Activated CD8-positive, alpha-beta memory T cell treated with anti-CD3 and anti-CD28 coated beads for 24 hours (primary cell): ENCODE measurements around the gene AGPAT1.
"Not testable (repeated sequence)": the region's sequence is repeated elsewhere in the genome, so short reads cannot be mapped to it uniquely, and the experiment has no call there.

ENCODE experiments used
- DNase-seq: peaks from one replicate; pipeline ENCODE4 v3.0.0-alpha.2; 2020

AGPAT1 gene

DNA sequence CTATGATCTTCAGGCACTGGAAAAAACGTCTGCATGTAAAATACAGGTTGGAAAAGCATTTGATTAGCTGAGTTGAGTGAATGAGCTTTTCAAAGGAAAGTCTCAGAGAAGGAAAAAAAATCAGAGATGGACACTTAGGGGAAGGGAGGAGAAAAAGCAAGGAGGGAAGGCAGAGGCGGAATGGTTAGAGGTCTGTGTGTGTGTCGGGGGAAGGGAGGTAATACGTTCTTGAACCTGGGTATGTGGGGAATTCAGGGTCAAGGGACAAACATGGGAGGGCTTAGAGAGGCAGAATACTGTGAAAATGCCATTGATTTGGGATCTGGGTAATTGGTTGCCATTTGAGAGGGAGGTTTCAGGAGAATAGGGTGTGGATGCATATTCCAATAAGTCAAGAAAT lies 29.2 kb downstream of the AGPAT1 start:
- no peak for DNase-seq

DNA sequence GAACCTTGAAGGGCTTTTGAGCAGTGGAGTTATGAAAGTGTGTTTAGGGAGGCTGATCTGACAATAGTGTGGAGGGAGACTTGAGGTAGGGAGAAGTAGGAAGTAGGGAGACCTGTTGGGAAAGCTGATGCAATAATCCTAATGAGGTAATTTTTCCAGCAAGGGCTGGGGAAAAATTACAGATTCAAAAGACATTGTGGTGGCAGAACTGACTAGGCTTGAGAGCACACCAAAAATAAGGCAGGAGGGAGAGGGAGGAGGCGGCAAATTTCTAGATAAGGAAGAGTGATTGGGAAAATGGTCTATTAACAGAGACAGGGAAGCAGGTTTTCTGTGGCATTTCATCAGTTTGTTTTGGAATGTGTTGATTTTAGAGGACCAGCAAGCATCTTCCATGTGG lies 29.6 kb downstream of the AGPAT1 start:
- no peak for DNase-seq

- not testable (repeated sequence) for DNase-seq
Observed at GRCh38 chr6:32144238-32144637, 31.6 kb downstream of the AGPAT1 start.

GRCh38 chr6:32140420-32141046 lies 35.4 kb downstream of the AGPAT1 start:
- no peak for DNase-seq

DNA sequence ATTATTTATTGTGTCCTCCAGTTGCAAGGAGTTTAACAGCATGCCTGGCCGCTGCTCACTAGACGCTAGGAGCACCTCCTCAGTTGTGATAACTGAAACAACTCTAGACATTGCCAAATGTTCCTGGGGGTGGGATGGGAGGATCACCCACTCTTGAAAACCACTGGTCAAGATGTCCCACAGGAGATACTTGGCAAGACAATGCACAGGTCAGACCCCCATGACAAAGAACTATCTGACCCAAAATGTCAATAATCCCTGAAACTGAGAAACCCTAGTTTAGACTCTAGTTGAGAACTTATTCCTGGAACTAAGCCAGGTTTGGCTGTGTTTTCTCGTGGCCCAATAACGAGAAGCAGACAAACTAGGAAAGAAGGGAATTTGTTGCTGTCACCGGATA lies 36.3 kb downstream of the AGPAT1 start:
- DNase-seq, result no peak

GRCh38 chr6:32137454-32137853 lies 38.4 kb downstream of the AGPAT1 start:
- DNase-seq, result no peak

DNA sequence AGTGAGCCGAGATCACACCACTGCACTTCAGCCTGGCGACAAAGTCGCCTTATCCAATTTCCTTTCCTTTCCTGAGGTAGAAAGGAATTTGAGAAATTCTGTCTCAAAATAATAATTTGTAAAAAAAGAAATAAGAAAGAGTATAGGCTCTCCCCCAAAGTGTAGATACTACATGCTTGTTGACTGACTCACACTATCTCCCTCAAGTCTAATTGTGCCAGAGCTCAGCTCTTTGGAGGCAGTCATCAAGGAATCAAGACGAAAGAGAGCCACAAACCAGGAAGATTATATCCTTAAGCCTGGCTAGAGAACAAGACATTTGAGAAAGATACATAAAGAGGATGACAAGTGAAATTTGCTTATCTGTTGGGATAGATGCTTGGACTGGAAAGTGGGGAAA lies 42.1 kb downstream of the AGPAT1 start:
- no peak for DNase-seq

GRCh38 chr6:32132110-32132509 lies 43.8 kb downstream of the AGPAT1 start:
- no peak for DNase-seq

GRCh38 chr6:32131439-32131948 lies 44.4 kb downstream of the AGPAT1 start:
- DNase-seq, result no peak

GRCh38 chr6:32129297-32130088 lies 46.4 kb downstream of the AGPAT1 start:
- DNase-seq, result peak; percentile 59

GRCh38 chr6:32128751-32129296 lies 47.1 kb downstream of the AGPAT1 start:
- peak; percentile 56 for DNase-seq

DNA sequence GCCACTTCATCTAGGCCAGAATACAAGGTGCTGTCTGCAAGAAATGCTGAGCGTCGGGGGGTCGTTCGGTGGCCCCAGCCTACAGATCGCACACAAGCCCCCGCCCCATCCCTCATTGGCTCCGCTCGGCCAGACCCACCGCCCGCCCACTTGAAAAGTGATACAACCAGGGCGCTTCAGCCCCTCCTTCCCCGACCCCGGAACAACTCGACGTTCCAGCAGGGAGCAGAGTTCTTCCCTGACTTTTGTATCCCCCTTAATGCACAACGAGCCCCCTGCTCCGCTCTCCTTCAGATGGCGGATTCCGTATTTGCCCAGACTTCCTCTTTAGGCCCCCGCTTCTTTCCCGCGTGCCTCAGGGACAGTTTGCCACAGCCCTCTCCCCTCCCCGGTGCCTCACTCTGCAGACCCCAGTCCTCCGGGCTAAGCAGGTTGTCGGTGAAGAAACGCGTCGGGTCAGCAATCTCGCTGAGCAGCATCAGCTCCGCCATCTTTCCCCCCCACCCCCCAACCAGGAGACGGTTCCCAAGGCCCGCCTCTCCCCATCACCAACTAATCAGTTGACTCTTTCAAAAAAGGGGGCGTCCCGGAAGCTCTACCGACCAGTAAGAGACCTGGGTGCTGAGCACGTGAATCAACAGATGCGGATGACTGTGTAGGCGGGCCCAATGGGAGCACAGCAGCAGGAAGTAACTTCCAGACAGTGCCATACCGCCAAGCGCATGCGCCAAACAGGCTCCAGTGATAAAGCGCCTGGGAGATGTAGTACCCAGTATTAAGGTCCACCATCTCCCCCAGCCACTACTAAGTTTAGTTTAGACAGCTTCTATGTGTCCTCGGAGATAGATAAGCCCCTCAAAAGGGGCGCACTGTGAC lies 47.9 kb downstream of the AGPAT1 start, which contains the start of gene ATF6B:
ATF6B (minus strand) TSS at position 530 of the 876 bp plus-strand sequence; CDS start at position 491, 39 bp downstream.
- DNase-seq, result peak; percentile 93

- DNase-seq, result peak; percentile 56
Observed at GRCh38 chr6:32127409-32127716, 48.5 kb downstream of the AGPAT1 start.

DNA sequence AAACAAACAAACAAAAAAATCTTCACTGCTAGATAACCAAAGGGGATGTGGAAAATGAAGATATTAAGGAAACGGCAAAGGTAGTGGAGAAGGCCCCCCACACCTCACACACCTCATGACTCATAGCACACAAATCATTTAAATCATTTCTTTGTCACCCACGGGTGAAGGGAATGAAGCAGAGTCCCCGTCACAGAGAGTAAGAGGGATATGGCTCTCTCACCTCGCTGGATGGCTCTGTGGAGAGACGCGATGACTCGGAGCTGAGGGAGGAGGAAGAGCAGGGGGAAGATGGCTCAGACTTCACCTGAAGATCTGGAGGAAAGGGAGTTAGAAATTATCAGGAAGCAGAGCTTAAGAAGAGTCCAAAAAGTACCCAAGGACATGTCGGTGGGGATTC lies 49.0 kb downstream of the AGPAT1 start:
- no peak for DNase-seq

DNA sequence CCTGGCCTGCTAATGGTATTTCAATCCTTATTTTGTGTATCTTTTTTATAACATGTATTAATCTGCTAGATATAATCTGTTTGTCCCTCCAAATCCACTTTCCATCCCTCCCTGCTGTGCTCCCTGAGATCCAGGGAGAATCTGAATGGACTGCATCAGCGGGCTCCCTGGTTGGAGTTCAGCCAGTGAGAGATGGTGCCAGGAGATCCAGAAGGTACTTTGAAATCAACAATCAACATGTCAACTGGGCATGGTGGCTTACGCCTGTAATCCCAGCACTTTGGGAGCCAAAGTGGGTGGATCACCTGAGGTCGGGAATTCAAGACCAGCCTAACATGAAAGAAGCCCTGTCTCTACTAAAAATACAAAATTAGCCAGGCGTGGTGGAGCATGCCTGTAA lies 52.2 kb downstream of the AGPAT1 start:
- no peak for DNase-seq

- DNase-seq, result no peak
Observed at GRCh38 chr6:32120573-32121059, 55.3 kb downstream of the AGPAT1 start.

DNA sequence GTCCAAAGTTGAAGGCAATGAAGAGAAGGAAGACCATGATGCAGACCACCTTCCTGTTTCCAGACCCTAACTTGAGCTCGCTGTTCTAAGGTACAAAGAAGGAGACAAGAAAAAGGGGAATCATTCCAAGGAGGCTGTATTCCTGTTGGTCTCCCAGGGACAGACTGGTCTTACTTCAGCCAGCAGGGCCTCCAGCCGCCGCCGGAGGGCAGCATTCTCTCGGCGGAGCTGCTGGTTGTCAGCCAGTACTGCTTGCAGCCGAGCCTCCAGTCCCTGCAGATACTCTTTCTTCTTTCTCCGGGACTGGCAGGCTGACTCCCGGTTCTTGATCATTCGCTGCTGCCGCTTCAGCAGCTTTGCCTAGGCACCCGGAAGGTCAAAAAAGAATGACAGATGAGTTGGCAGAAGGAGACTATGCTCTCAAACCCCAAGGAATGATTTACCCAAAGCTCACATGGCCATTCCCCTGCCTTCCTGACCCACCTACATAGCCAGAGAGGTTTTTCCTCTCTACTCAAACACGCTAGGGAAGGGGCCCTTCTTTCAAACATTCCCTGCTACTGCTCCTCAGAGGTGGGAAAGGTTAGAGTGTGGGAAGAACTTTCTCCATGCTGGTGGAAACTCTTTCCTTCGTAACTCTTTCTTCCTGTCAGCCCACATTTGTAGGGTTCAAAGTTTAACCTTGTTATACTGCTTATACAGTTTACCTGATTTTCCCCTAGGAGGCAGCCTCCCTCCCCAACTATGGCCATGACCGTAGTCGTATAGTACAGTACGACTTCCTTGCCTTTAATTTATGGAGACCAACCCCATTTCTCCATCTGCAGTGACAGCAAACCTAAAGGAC lies 56.9 kb downstream of the AGPAT1 start:
- DNase-seq, result peak; percentile 83
